ENCODE measurements around the gene FFAR1.

GRCh38 chr19:35316560-35316959, 31.1 kb upstream of the FFAR1 start:
- TF ChIP-seq ZFP30 (CRISPR knock-in tag; IDR thresholded peaks at IDR 0.05): no peak
- no peak for TF ChIP-seq ARNTL (CRISPR knock-in tag; IDR thresholded peaks at IDR 0.05; ENCODE audit: borderline replicate concordance, low read depth)

Data from SK-N-SH treated with all-trans-retinoic acid at 6 μM for 48 hours (cell line).